Ectodermal cell (in vitro differentiated cells): ENCODE measurements around the gene RBMY1B. TPM values are rescaled to one million over a fixed set of nuclear protein-coding genes. Genes with fewer than 3 reads are reported as not detected.
"Not testable (repeated sequence)": the region's sequence is repeated elsewhere in the genome, so short reads cannot be mapped to it uniquely, and the experiment has no call there.

Source experiments
- H3K27ac ChIP-seq: 2 replicates; pipeline ENCODE4 v1.7.0; 2013; ENCODE audit warnings: mild to moderate bottlenecking, low read depth, low read length; ENCODE audit not compliant: insufficient read depth, poor library complexity, severe bottlenecking
- H3K27me3 ChIP-seq: 2 replicates; pipeline ENCODE4 v1.7.0; 2013; ENCODE audit warnings: mild to moderate bottlenecking, low read length; ENCODE audit not compliant: insufficient read depth, control insufficient read depth, poor library complexity, severe bottlenecking
- H3K36me3 ChIP-seq: one replicate; pipeline ENCODE4 v1.7.0; 2013; ENCODE audit warnings: low read length; ENCODE audit not compliant: control insufficient read depth, insufficient read depth
- H3K4me1 ChIP-seq: one replicate; pipeline ENCODE4 v1.7.0; 2013; ENCODE audit warnings: low read length; ENCODE audit not compliant: control insufficient read depth, insufficient read depth
- H3K4me3 ChIP-seq: 2 replicates; pipeline ENCODE4 v1.7.0; 2013; ENCODE audit warnings: low read depth, low read length, control low read depth; ENCODE audit not compliant: insufficient read depth
- H3K9me3 ChIP-seq: 2 replicates; pipeline ENCODE4 v1.7.0; 2013; ENCODE audit warnings: mild to moderate bottlenecking, low read length, moderate library complexity; ENCODE audit not compliant: control insufficient read depth
- WGBS, 2 experiments: methylation state at CpG; one replicate each; pipeline ENCODE4 v1.1.7; 2013; ENCODE audit warnings: missing lambda C conversion rate in 2 of 2; 5-methylcytosine and 5-hydroxymethylcytosine counted together
- polyA plus RNA-seq, 4 experiments: library from polyadenylated mRNA; stranded (reverse); fragments of 50-300 nt; gene quantifications; one replicate each; pipeline ENCODE4 v1.2.3, GENCODE V29; 2013

The RBMY1B gene
- polyA plus RNA-seq (2013, experiment 1 of 4) = not detected
- polyA plus RNA-seq (2013, experiment 2 of 4) = not detected
- not detected for polyA plus RNA-seq (2013, experiment 3 of 4)
- not detected for polyA plus RNA-seq (2013, experiment 4 of 4)

DNA sequence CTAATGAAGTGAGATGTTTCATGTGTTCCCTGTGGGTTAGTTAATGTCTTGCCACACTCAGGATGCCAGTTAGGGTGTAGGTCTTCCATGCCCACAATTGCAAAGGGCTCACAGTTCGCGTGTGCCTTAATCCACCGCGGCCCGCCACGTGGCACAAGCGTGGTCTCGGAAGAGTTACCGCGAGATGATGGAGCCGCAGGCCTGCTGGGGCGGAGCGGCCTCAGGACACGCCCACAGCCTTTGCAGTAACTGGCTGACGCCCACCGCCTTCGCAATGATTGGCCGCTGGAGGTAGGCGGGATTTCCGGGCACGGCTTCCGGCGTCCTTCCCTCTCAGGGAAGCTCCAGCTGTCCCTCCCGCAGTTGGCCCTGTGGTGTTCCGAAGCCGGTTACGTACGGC, at the start of gene RBMY1B:
RBMY1B (plus strand) TSS at position 301 of the 400 bp plus-strand sequence. CDS start 2,013 bp downstream, outside the sequence.
- H3K4me1 ChIP-seq, H3K27me3 ChIP-seq, H3K4me3 ChIP-seq, H3K27ac ChIP-seq, H3K36me3 ChIP-seq, H3K9me3 ChIP-seq: not testable (repeated sequence)
- no CpG with 5 or more reads among the region's 28 CpGs for WGBS, 2 experiments

DNA sequence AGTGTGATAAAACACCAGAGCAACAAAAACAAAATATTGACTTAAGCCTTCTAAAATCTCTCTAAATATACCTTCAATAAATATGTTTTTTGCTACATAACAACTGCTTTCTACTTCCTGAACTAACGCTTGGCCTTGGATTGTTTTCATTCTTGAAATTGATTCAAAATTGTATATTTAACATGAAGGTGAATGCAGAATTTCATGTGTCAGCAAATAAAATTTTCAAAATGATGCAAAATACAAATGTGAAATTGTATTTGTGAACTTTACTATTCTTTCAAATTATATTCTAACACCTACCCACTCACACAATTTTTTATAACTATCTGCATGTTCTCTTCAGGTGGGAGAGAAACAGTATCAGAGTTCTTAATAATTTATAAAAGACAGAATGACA, 48.2 kb upstream of the RBMY1B start:
- no CpG with 5 or more reads among the region's 1 CpG for whole genome bisulfite sequencing, 2 experiments
- not testable (repeated sequence) for H3K27ac ChIP-seq, H3K4me1 ChIP-seq, H3K27me3 ChIP-seq, H3K36me3 ChIP-seq, H3K4me3 ChIP-seq, H3K9me3 ChIP-seq

DNA sequence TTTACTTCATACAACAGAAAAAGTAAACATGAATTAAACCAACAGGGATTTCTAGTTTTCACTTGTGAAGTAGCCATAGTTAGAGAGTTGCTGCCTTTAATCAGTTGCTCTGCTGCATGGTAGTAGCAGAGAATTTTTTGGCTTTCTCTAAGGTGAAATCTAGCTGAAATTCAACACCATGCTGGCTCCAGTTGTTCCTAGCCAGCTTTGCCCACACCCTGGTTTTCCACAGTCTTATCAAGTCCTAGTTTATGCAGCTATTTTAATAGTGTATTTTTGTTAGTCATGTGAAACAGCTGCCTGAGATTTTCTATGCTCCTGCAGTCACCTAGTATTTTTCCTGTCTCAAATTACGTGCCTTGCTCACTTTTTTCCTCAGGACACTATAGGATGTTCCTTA, 28.2 kb upstream of the RBMY1B start:
- Histone ChIP-seq H3K9me3 (no peaks in the 10 kb centered on the region), H3K4me1 (no peaks in the 10 kb centered on the region), H3K4me3 (no peak overlapping the region), H3K36me3 (no peaks in the 10 kb centered on the region), H3K27me3 (no peaks in the 10 kb centered on the region), H3K27ac (no peak overlapping the region)
- WGBS, 2 experiments = 60% methylated on average over 1 of the region's 1 CpG; no CpG with 5 or more reads in 1 of the 2 experiments

DNA sequence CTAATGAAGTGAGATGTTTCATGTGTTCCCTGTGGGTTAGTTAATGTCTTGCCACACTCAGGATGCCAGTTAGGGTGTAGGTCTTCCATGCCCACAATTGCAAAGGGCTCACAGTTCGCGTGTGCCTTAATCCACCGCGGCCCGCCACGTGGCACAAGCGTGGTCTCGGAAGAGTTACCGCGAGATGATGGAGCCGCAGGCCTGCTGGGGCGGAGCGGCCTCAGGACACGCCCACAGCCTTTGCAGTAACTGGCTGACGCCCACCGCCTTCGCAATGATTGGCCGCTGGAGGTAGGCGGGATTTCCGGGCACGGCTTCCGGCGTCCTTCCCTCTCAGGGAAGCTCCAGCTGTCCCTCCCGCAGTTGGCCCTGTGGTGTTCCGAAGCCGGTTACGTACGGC, 23.4 kb downstream of the RBMY1B start, which contains the start of gene RBMY1A1:
RBMY1A1 (plus strand) TSS at position 301 of the 400 bp plus-strand sequence. CDS start 2,013 bp downstream, outside the sequence.
- WGBS, 2 experiments = no CpG with 5 or more reads among the region's 28 CpGs
- H3K4me1 ChIP-seq, H3K4me3 ChIP-seq, H3K27me3 ChIP-seq, H3K27ac ChIP-seq, H3K36me3 ChIP-seq, H3K9me3 ChIP-seq: not testable (repeated sequence)

DNA sequence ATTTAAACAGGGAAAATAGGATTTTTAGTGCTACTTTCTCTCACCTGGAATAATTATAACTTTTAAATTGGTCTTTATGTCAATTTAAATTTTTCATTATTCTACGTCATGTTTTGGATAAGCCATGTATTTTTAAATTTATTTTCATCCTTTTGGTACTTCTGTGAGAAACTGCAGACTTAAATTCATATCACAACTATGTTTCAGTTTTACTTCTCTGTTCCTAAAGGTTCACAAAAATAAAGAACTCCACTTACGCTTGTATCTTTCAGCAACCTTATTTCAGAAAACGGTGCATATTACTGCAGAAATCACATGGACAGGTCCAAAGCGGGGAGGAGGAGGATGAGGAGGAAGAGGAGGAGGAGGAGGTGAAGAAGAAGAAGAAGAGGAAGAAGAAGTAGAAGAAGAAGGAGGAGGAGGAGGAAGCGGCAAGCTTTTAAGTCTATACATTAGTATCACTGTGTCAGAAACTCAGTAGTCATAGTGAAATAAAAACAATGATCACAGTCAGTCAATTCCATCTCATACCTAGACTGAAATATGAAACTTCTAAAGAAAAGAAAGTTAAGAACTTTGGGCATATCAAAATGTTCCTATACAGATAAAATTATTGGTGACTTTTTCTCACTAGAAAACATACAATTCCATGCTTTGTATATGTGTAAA, 48.3 kb downstream of the RBMY1B start:
- WGBS, 2 experiments = no CpG with 5 or more reads among the region's 5 CpGs
- H3K27ac ChIP-seq, H3K4me3 ChIP-seq, H3K36me3 ChIP-seq, H3K9me3 ChIP-seq, H3K4me1 ChIP-seq, H3K27me3 ChIP-seq: not testable (repeated sequence)
